GM19240 (cell line): Measurements from ENCODE around the gene CNPY1.

Source experiments
- DNase-seq: peaks from one replicate; pipeline ENCODE4 v3.0.0; 2011; ENCODE audit warnings: low spot score; ENCODE audit not compliant: insufficient read length

CNPY1 gene

DNA sequence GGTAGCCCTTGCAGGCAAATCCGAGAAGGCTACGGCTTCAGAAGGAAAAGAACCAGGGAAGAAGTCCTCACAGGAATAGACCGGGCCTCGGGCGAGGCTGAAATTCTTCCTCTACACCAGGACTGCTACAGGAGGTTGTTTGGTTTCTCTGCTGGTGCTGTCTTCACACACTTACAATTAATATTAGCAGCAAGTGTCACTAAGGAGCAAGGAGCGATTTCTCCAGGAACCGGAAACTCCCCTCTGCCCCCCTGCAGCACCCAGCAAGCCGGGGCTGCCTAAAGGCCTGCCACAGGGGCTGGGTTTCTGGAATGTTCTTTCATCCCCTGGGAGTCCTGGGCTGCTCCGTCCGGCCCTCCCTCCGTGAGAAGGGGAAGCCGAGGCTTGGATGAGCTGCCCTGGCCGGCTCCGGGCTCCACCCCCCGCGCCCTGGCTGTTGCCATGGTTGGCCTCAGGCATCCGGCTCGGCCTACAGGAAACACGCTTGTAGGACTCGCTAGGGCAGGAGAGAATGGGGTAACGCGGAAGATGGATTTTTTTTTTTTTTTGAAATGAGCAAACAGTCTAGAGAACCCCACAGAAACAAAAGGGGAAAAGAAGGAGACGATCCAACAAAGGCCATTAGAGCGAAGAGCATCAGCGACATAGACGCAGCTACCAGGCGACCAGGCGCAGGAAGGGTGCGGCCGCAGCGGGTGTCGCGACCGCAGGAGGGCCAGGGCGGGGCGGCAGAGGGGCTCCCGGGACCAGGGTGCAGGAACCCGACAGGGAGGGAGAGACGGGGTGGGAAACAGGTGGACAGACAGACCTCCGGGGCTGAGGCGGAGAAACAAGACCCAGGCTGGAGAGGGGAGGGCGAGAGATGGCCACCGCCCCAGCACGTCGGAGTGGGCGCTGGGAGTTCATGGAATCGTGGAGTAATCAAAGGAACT, 55.4 kb downstream of the CNPY1 start:
- DNase-seq: peak; percentile 50

GRCh38 chr7:155489862-155490696, 56.3 kb downstream of the CNPY1 start:
- no peak for DNase-seq

DNA sequence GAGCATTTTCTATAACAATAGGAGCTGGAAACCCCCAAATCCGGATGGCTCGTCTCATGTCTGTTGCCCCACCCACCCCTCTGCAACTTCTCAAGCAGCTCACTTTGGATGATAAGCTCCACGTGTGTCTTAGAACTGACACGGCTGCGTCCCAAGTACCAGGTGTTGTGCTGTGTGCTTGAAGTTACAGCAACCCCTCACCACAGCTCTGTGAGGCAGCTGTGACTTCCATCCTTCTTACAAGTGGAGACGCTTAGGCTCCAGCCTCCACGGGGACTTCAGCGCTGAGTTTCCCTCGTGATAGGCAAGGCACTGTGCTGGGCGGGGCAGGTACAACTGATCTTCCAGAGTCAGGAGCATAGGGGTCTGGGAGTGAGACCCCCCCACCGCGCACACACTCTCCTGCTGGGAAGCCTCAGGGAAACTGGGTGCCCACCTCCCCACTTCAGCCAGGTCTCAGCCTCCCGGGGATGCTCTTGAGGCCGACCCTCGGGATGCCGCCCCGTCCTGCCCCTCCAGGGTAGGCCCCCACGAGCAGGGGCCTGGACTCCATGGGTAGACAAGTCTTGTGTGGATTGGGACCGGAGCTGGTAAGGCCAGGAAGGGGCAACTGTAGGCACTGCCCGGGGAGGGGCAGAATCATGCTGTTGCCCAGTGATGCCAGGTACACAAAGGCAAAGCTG, 57.1 kb downstream of the CNPY1 start:
- no peak for DNase-seq

GRCh38 chr7:155488483-155489127, 57.8 kb downstream of the CNPY1 start:
- no peak for DNase-seq

- DNase-seq: no peak
Measured at GRCh38 chr7:155487509-155488482, 58.6 kb downstream of the CNPY1 start.

DNA sequence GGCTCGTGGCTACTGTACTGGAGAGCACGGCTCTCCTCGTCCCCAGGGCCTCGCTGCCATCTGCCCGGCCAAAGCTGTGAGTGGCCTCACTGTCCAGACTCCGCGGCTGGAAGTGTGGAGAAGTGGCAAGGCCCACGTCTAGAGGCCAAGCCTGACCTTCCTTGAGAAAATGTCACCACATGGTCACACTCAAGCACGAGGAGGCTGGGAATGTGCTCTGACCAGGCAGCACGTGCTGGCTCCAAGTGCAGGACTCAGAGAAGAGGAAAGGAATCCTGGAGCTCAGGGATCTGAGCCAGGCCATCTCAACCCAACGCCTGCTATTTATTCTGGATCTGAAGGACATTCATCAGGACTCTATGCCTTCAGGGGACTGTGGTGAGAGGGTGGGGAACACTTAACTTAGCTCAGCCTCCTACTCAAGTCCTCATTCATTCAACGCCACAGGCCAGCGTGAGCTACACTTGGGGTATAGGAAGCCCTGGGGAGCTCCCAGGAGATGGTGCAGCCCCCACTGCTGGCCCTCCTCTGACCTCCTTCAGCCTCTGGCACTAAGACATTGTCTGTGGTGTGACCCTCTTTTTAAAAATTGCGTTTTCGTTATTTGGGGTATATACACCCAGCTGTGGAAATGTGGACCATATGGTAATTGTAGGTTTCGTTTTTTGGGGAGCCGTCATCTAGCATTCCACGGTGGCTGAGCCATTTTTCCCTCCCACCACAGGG, 59.4 kb downstream of the CNPY1 start:
- no peak for DNase-seq

DNA sequence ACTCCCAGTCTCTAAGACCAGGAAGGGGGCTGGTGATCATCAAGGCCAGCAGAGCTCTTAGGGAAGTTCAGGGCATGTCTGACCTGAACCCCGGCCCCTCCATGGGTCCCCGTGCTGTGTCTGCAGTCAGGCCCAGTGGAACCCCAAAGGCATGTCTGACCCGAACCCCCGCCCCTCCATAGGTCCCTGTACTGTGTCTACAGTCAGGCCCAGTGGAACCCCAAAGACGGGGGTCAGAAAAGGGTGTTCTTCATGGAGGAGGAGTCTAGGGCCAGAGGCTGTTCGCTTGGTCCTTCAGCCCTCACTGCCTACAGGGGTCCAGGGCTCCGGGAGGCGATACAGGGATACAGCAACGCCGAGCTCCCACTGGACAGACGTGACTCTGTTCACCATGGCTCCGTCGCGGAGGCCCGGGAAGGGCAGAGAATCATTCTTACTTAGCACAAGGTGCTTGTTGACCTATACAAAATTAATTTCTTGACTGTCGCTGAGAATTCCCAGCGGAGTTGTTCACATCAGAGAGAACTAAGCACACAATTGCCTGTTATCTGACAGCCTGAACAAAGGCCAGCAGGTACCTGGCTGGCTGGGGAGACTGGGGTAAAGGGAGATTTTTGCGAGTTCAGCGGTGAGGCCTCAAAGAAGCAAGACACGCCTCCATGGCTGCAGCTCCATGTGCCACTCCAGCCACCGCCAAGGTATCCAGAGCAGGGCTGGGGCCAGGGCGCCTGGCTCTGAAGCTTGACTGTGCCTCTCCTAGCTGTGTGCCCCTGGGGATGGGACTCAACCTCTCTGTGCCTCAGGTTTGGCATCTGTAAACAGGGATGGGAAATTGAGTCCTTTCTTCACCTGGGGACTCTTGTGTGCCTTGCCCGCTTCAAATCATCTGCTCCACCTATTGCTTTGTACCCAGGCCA, 61.6 kb downstream of the CNPY1 start:
- no peak for DNase-seq

GRCh38 chr7:155483868-155484325, 62.5 kb downstream of the CNPY1 start:
- no peak for DNase-seq

DNA sequence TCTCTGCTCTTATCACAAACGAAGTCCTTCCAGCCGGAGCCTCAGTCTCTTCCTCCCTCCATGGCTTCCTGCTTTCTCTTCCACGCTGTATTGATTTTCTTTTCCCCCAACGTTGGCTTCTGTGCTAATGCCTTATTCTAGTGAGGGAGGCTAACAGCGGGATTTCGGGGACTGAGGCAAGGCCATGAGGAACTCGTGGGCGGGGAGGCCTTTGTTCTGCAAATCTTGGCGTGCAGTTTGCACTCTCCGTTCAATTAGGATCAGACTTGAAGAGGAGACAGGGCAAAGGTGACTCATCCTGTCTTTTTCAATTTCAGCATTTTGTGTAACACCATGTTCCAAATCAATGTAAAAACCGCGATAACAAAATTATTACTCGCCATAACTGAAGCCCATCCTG, 63.1 kb downstream of the CNPY1 start:
- DNase-seq: no peak

DNA sequence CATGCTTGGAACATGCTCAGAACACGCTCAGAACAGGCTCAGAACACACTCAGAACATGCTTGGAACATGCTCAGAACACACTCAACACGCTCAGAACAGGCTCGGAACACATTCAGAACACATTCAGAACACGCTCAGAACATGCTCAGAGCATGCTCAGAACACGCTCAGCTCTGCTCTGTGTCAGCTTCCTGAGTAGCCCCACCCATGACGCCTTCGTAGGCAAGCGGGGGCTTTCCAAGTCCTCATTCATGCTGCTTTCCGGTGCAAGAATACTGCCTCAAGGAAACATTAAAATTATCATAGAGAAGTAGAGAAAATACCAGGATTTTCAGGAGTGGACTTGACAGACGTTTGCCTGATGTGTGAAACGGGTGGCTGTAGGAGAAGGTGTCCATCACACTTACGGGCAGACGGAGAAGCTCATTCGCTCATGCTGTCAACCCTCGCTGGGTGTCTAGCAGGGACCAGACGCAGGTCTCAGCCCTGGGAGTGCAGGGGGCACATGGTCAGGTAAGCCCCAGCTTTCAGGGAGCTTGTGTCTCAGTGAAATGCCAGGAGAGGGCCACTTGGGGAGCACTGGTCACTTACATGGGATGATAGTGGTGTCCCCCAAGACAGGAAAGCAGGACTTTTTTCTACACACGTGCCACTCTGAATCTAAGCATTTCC, 63.7 kb downstream of the CNPY1 start:
- DNase-seq: no peak

- DNase-seq: no peak
Measured at GRCh38 chr7:155481764-155482163, 64.6 kb downstream of the CNPY1 start.

GRCh38 chr7:155477476-155477875, 68.9 kb downstream of the CNPY1 start:
- no peak for DNase-seq

DNA sequence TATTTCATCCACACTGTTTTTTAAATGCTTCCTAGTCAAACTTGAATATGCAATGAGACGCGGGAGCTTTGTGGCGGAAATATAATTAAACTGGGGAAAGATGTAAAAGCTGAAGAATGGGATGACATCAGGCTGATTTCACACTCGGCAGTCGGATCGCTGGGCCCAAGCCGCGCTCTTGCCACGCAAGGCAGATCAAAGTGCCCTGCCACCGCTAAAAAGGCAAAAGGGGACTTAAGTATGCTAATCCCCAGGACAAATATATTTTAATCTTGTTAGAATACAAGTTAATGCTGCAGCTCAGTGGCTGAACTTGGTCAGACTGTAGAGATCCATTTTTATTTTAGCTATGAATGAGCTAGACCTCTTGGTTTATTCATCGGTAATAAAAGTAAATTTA, 74.6 kb downstream of the CNPY1 start:
- no peak for DNase-seq

GRCh38 chr7:155470686-155471638, 75.4 kb downstream of the CNPY1 start:
- DNase-seq: no peak

GRCh38 chr7:155470186-155470487, 76.2 kb downstream of the CNPY1 start:
- no peak for DNase-seq

GRCh38 chr7:155469311-155470185, 76.8 kb downstream of the CNPY1 start:
- no peak for DNase-seq
